Subcutaneous abdominal adipose tissue (tissue), 5 donors: ENCODE measurements around the gene ABLIM2.

ENCODE experiments used
- H3K27ac ChIP-seq: one replicate; pipeline ENCODE4 v1.7.0; 2013; ENCODE audit warnings: low read depth, mild to moderate bottlenecking, inconsistent platforms, low read length, moderate library complexity
- H3K27me3 ChIP-seq, 5 donors: one replicate each; pipeline ENCODE4 v1.7.0; 2013; ENCODE audit warnings: low read length in 5 of 5, inconsistent platforms in 1 of 5; ENCODE audit not compliant: control insufficient read depth in 5 of 5, insufficient read depth in 4 of 5
- H3K36me3 ChIP-seq, 5 donors: one replicate each; pipeline ENCODE4 v1.7.0; 2013; ENCODE audit warnings: low read length in 5 of 5; ENCODE audit not compliant: control insufficient read depth in 5 of 5, insufficient read depth in 5 of 5
- H3K4me1 ChIP-seq, 5 donors: one replicate each; pipeline ENCODE4 v1.7.0; 2013; ENCODE audit warnings: low read length in 5 of 5, mild to moderate bottlenecking in 3 of 5, moderate library complexity in 1 of 5; ENCODE audit not compliant: control insufficient read depth in 5 of 5, insufficient read depth in 5 of 5
- H3K4me3 ChIP-seq, 5 donors: one replicate each; pipeline ENCODE4 v1.7.0; 2013; ENCODE audit warnings: low read length in 5 of 5, low read depth in 1 of 5
- H3K9ac ChIP-seq, 5 donors: one replicate each; pipeline ENCODE4 v1.7.0; 2013; ENCODE audit warnings: low read length in 5 of 5, mild to moderate bottlenecking in 4 of 5, moderate library complexity in 3 of 5
- H3K9me3 ChIP-seq, 5 donors: one replicate each; pipeline ENCODE4 v1.7.0; 2013; ENCODE audit warnings: low read length in 5 of 5; ENCODE audit not compliant: control insufficient read depth in 5 of 5
- donor health status: healthy.
- donor health status: healthy.
- donor health status: healthy.
- donor health status: healthy.
- donor health status: healthy.

Gene ABLIM2

GRCh38 chr4:7963691-7964090 is 194.9 kb downstream of the ABLIM2 start:
- H3K27me3 ChIP-seq: peaks cover 0 to 3% (median 0%) of the 10 kb centered on the region in 5 donors
- no peak overlapping the region for H3K4me3 ChIP-seq
- H3K27ac ChIP-seq: no peak overlapping the region
- peaks cover 4 to 38% (median 34%) of the 10 kb centered on the region in 5 donors for H3K4me1 ChIP-seq
- no peaks in the 10 kb centered on the region for H3K36me3 ChIP-seq
- no peak overlapping the region for H3K9ac ChIP-seq
- no peaks in the 10 kb centered on the region for H3K9me3 ChIP-seq

- Histone ChIP-seq H3K4me1 (peaks cover 4 to 30% (median 25%) of the 10 kb centered on the region in 5 donors), H3K36me3 (no peaks in the 10 kb centered on the region), H3K27ac (no peak overlapping the region), H3K9me3 (no peaks in the 10 kb centered on the region), H3K4me3 (no peak overlapping the region), H3K27me3 (peaks cover 0 to 3% (median 0%) of the 10 kb centered on the region in 5 donors), H3K9ac (no peak overlapping the region)
These were observed 195.8 kb downstream of the ABLIM2 start for GRCh38 chr4:7962609-7963508.

GRCh38 chr4:7960790-7961655 is 197.6 kb downstream of the ABLIM2 start:
- no peaks in the 10 kb centered on the region for H3K36me3 ChIP-seq
- no peaks in the 10 kb centered on the region for H3K9me3 ChIP-seq
- H3K27me3 ChIP-seq: peaks cover 0 to 3% (median 0%) of the 10 kb centered on the region in 5 donors
- no peak overlapping the region for H3K27ac ChIP-seq
- H3K4me1 ChIP-seq: peaks cover 2 to 32% (median 23%) of the 10 kb centered on the region in 5 donors
- no peak overlapping the region for H3K4me3 ChIP-seq
- H3K9ac ChIP-seq: no peak overlapping the region

- Histone ChIP-seq H3K9ac (no peak overlapping the region), H3K27me3 (peaks cover 0 to 3% (median 0%) of the 10 kb centered on the region in 5 donors), H3K4me1 (peaks cover 2 to 29% (median 20%) of the 10 kb centered on the region in 5 donors), H3K27ac (no peak overlapping the region), H3K4me3 (no peak overlapping the region), H3K9me3 (no peaks in the 10 kb centered on the region), H3K36me3 (no peaks in the 10 kb centered on the region)
These were observed 198.4 kb downstream of the ABLIM2 start for GRCh38 chr4:7960017-7960789.

- no peak overlapping the region for H3K4me3 ChIP-seq
- H3K4me1 ChIP-seq: peaks cover 2 to 24% (median 15%) of the 10 kb centered on the region in 5 donors
- H3K27ac ChIP-seq: no peak overlapping the region
- H3K9ac ChIP-seq: no peak overlapping the region
- no peaks in the 10 kb centered on the region for H3K9me3 ChIP-seq
- H3K36me3 ChIP-seq: no peaks in the 10 kb centered on the region
- H3K27me3 ChIP-seq: no peaks in the 10 kb centered on the region
These were observed 199.5 kb downstream of the ABLIM2 start for GRCh38 chr4:7959078-7959477.

- Histone ChIP-seq H3K9me3 (no peaks in the 10 kb centered on the region), H3K4me3 (no peak overlapping the region), H3K27me3 (no peaks in the 10 kb centered on the region), H3K27ac (no peak overlapping the region), H3K4me1 (peaks cover 2 to 24% (median 15%) of the 10 kb centered on the region in 5 donors), H3K9ac (no peak overlapping the region), H3K36me3 (no peaks in the 10 kb centered on the region)
These were observed 201.5 kb downstream of the ABLIM2 start for GRCh38 chr4:7956934-7957656.

GRCh38 chr4:7956270-7956808 is 202.3 kb downstream of the ABLIM2 start:
- no peaks in the 10 kb centered on the region for H3K27me3 ChIP-seq
- H3K9me3 ChIP-seq: no peaks in the 10 kb centered on the region
- H3K4me3 ChIP-seq: no peak overlapping the region
- H3K4me1 ChIP-seq: peaks cover 2 to 24% (median 15%) of the 10 kb centered on the region in 5 donors
- no peak overlapping the region for H3K27ac ChIP-seq
- H3K9ac ChIP-seq: no peak overlapping the region
- H3K36me3 ChIP-seq: no peaks in the 10 kb centered on the region

- Histone ChIP-seq H3K27me3 (no peaks in the 10 kb centered on the region), H3K27ac (no peak overlapping the region)
These were observed 203.2 kb downstream of the ABLIM2 start for GRCh38 chr4:7955393-7955792.

GRCh38 chr4:7952615-7953014 is 206.0 kb downstream of the ABLIM2 start:
- no peak overlapping the region for H3K9ac ChIP-seq
- H3K27me3 ChIP-seq: no peaks in the 10 kb centered on the region
- H3K27ac ChIP-seq: no peak overlapping the region
- no peak overlapping the region for H3K4me3 ChIP-seq
- peaks cover 0 to 9% (median 2%) of the 10 kb centered on the region in 5 donors for H3K4me1 ChIP-seq
- no peaks in the 10 kb centered on the region for H3K36me3 ChIP-seq
- H3K9me3 ChIP-seq: no peaks in the 10 kb centered on the region

More at GRCh38 chr4:7955393-7955792, 203.2 kb downstream of the ABLIM2 start:
- Histone ChIP-seq H3K9ac (no peak overlapping the region), H3K36me3 (no peaks in the 10 kb centered on the region), H3K4me1 (peaks cover 0 to 15% (median 6%) of the 10 kb centered on the region in 5 donors), H3K9me3 (no peaks in the 10 kb centered on the region), H3K4me3 (no peak overlapping the region)
